H7 (cell line): ENCODE results near the gene WASF2. TPM values are rescaled to one million over a fixed set of nuclear protein-coding genes. Genes with fewer than 3 reads are reported as not detected.
A peak's percentile ranks its signal among the peaks of the same experiment; 100 is the strongest.
"Not testable (repeated sequence)": the region's sequence is repeated elsewhere in the genome, so short reads cannot be mapped to it uniquely, and the experiment has no call there.

Experiments used
- DNase-seq: peaks from one replicate; pipeline ENCODE4 v3.0.0; 2012
- H3K27me3 ChIP-seq: 2 replicates; pipeline ENCODE4 v1.6.0; 2011; ENCODE audit warnings: mild to moderate bottlenecking, low read length; ENCODE audit not compliant: control insufficient read depth, insufficient read depth
- H3K36me3 ChIP-seq: replicated peaks from 2 replicates; pipeline ENCODE4 v1.5.1; 2011; ENCODE audit warnings: low read length; ENCODE audit not compliant: control insufficient read depth, insufficient read depth
- H3K4me3 ChIP-seq: 2 replicates; pipeline ENCODE4 v1.5.1; 2011; ENCODE audit warnings: low read depth, mild to moderate bottlenecking, control low read depth, low read length, moderate library complexity; ENCODE audit not compliant: insufficient read depth
- total RNA-seq: library from RNA; depleted of rRNA; stranded (reverse); fragments of >200 nt; shearing (Covaris generic); gene quantifications from 2 replicates; pipeline ENCODE4 v1.2.3, GENCODE V29; 2014

WASF2 gene
- total RNA-seq, 1 experiment from 2014 or later: 34.3 TPM

DNA sequence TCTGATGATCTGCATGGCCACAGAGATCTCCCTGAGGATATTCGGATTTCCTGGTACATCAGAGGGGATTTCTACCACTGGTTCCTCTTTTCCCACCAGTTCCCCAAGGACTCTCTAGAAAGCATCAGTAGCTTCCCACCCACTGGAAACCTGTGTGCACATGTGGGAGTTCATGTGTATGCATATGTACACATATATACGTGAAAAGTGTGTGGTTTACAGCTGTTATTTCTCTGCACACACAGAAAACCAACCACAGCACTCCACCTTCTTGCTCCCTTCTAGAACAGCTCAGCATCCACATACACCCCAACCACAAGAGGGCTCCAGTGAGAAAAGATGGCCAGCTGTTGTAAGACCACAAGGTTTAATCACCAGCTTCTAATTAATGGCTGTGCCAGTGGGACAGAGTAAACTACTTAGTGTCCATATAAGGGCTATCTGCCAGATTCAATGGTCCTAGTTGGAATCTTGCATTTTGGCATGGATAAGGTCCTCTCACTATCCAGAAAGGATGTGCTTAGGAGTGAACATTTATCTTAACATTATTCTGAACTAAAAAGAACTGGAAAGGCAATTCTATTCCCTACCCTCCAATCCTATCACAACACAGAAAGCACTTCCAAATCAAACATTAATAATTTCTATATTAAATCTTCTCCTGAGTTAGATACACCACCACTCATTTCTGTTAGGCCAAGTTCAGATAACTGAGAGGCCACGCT, 73.4 kb downstream of the WASF2 start:
- H3K4me3 ChIP-seq: no peak overlapping the region
- peaks cover 43% of the 10 kb centered on the region for H3K36me3 ChIP-seq
- H3K27me3 ChIP-seq: no peaks in the 10 kb centered on the region
- DNase-seq: peak; percentile 71

DNA sequence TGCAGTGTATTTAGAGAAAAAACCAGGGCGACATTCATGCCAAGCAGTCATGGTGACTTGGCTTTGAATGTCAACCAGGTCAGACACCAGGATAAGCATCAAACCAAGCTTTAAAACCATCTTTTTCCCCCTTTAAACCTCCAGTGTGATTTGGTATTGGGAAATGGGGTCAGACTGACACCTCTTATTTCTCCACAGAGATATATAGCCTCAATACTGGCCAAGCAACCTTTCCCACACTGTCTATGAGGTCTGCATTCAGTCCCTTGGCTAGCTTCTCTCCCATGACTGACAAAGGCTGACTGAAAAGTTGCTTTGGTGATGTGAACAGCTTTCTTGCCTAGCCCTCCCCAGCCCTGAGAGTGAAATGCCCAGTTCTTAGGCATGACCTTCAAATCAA, 75.9 kb downstream of the WASF2 start:
- Histone ChIP-seq H3K4me3 (no peak overlapping the region), H3K27me3 (no peaks in the 10 kb centered on the region), H3K36me3 (peaks cover 51% of the 10 kb centered on the region)
- no peak for DNase-seq

DNA sequence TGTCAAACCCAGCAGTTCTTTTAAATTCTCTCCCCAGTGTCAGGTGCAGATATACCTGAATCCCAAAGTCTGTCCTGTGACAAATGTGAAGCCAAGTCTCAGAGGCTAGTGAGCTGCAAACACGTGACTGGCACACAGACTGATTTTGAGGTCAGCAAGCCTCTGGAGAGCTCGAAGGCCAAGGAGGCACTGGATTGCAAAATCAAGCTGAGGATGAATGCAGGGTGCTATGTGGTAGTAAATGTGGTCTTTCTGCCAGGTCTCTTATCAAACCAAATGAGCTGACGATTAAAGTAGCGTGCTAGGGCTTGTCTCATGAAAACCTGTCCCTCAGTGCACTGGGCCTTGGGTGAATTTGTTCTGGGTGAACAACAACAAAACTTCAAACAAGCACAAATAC, 77.0 kb downstream of the WASF2 start:
- H3K36me3 ChIP-seq: peaks cover 53% of the 10 kb centered on the region
- DNase-seq: no peak

DNA sequence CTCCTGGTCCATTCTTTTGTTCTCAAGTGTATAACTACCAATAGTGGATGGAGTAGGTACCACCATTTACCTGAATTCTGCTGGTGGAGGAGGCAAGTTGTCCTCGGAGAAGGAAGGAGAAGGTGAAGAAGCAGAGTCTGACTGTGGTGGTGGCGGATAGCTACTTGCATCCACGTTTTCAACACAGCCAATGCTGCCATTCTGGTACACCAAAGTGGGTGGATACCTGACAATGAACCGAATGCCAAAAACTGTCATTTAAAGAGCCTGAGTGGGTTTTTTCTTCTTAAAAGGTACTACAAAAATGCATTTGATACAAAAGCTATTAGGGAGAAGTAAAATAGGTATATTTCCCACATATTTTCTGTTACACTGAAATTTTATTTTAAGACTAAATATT, 77.5 kb downstream of the WASF2 start:
- DNase-seq: no peak
- H3K4me3 ChIP-seq: no peak overlapping the region
- peaks cover 53% of the 10 kb centered on the region for H3K36me3 ChIP-seq
- no peaks in the 10 kb centered on the region for H3K27me3 ChIP-seq

More for the DNA sequence above, 77.0 kb downstream of the WASF2 start:
- Histone ChIP-seq H3K27me3 (no peaks in the 10 kb centered on the region), H3K4me3 (no peak overlapping the region)

DNA sequence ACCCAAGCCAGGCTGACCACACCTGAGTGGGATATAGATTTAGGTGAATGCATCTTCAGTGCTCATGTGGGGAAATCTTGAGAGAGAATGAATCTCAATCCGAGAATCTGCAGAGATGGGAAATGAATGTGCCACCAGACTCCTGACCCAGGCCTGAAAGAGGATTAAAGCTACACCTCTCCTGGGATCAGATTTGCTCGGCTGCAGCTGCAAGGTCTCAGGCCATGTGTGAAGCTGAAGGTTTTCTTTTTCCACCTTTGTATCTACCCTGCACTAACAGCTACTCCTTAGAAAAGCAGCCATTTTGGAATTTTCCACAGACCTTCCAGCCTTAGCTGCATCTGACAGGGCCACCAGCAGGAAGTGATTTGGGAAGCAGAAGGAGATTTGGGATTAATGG, 79.3 kb downstream of the WASF2 start:
- Histone ChIP-seq H3K27me3 (no peaks in the 10 kb centered on the region), H3K4me3 (no peak overlapping the region), H3K36me3 (peaks cover 42% of the 10 kb centered on the region)
- DNase-seq: no peak

DNA sequence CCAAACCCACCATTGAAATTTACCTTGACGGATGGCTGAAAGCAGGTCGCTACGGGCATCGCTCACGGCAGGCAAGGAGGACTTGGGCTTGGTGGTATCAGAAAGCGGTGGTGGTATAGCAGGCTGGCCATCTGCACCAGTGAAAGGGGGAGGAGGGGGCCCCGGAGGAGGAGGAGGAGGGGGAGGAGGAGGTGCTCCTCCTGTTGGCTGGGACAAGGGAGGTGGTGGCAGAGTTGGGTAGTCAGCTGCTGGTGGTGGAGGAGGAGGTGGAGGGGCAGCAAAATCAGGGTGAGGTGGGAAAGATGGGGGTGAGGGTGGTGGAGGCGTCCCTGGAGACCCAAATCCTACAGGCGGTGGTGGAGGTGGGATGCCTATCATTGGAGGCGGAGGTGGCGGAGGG, 80.3 kb downstream of the WASF2 start:
- H3K36me3 ChIP-seq: peaks cover 36% of the 10 kb centered on the region
- H3K4me3 ChIP-seq: no peak overlapping the region
- no peak for DNase-seq
- no peaks in the 10 kb centered on the region for H3K27me3 ChIP-seq

DNA sequence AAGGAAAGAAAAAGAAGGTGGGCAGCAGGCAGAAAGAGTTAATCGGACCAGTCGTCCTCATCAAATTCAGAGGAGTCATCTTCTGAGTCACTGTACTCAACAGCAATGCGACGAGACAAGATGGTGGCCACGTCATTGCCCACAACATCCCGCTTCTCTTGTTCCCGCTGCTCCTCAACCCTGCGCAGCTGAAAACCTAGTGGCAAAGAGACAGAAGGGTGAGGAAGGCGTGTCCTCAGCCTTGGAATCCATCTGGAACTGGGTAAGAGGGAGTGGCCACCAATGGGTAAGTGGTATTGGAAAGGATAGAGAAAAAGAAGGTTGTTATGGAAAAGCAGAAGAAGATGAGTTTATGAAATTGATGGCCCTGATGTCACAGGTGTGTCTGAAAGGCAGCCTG, 81.8 kb downstream of the WASF2 start:
- Histone ChIP-seq H3K27me3 (no peaks in the 10 kb centered on the region), H3K4me3 (no peak overlapping the region), H3K36me3 (peaks cover 23% of the 10 kb centered on the region)
- DNase-seq: no peak

DNA sequence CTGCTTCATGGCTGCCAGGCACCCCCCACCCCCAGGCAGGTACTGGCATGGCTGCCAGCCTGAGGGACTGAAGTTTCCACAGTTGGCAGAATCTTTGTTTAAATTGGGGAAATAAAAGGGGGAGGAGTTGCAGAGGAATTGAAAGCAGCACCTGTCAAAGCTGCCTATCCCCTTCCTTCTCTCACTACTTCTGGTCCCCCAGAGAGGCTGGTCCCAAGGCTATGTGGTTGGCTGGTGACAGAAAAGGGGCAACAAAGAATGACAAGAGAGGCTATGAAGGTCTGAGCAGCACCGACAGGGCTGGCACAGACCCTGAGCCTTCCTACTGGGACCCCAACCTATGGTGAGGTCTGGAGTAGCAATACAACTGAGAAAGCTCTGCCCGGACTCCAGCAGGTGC, 83.2 kb downstream of the WASF2 start:
- H3K36me3 ChIP-seq: peaks cover 13% of the 10 kb centered on the region
- not testable (repeated sequence) for DNase-seq, H3K4me3 ChIP-seq, H3K27me3 ChIP-seq

DNA sequence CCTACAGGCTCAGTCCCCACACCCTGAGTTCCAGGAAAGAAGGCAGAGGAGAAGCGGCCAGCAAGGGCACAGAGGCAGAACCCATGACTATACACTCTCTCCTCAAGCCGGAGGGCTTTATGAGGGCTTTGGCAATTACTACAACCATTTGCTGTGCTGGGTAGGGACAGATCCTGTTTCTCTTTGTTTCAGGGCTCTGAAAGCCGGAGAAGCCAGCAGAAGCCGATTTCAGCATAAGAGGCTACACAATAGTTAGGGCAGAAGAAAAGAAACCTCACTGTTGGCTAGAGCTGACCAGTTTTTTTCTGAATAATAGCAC, 83.6 kb downstream of the WASF2 start:
- DNase-seq: no peak
- Histone ChIP-seq H3K36me3 (peaks cover 11% of the 10 kb centered on the region), H3K4me3 (no peak overlapping the region), H3K27me3 (no peaks in the 10 kb centered on the region)

DNA sequence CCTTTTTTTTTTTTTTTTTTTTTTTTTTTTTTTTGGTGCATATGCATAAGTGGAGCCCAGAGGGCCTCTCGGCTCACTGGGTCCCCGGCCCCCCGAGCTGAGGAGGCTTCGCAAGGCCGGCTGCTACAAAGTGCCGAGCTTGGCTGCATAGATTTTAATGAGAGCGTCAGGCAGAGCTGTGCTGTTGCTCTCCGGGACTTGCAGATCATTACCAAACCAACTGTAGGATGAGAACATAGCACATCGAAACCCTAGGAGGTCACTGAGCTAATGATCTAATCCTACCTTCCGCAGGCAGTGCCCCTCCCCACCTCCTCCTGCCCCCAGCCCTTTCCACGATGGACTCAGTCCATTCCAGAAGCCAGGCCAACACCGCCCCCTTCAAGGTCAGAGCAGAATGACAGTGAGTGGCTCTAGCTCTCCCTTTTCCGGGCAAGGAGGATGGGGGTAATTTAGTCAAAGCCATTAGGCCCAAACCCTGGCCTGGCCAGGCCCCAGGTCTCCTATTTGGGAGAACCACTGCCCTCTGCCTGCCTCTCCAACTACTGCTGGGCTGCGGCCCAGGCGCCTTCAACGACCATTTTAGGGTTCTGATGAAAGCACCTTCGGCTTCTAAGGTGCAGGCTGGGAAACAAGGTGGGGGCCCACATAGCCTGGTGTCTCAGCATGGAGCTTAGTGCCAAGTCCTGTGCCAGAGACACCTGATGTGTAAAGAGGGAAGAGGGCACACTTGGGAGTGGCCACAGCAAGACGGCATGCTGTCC, 84.2 kb downstream of the WASF2 start:
- not testable (repeated sequence) for H3K36me3 ChIP-seq, H3K4me3 ChIP-seq, H3K27me3 ChIP-seq
- peak; percentile 72 for DNase-seq

DNA sequence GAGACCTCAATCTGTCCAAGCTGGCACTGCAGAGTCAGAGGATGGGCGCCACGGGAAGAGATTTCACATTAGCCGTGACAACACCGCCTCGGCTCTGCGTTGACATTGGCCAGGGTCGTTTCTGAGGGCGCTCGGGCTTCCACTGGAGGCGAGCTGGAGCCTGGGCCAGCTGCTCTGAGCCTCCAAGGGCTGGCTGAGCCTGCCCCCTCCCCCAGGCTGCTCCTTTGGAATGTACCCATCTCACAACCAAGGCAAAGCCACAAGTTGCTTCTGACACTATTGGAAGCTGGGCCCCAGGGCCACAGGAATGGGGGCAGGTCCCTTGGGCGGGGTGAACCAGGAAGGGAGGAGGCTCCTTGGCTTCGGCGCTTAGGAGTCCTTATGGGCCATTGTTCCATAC, 84.9 kb downstream of the WASF2 start:
- H3K27me3 ChIP-seq: no peaks in the 10 kb centered on the region
- H3K4me3 ChIP-seq: no peak overlapping the region
- H3K36me3 ChIP-seq: peaks cover 5% of the 10 kb centered on the region
- DNase-seq: peak; percentile 87

DNA sequence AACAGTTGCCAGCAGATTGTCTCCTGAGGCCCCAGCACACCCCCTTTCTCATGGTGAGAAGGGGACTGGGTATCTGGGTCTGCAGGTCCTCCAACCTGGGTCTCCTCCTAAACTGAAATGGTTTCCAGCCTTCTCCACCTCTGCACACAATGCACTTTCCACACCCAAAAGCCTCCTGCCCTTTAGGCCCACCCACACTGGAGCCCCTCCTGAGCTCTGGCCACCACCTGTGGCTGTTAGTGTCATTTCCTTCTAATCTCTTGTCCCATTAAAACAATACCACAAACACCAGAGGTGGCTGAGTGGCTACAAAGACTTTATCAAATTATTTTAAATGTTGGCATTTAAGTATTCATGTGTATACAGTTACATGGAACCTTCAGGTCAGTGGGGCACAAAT, 86.0 kb downstream of the WASF2 start:
- peaks cover 5% of the 10 kb centered on the region for H3K36me3 ChIP-seq
- DNase-seq: no peak
- H3K4me3 ChIP-seq: no peak overlapping the region
- no peaks in the 10 kb centered on the region for H3K27me3 ChIP-seq

DNA sequence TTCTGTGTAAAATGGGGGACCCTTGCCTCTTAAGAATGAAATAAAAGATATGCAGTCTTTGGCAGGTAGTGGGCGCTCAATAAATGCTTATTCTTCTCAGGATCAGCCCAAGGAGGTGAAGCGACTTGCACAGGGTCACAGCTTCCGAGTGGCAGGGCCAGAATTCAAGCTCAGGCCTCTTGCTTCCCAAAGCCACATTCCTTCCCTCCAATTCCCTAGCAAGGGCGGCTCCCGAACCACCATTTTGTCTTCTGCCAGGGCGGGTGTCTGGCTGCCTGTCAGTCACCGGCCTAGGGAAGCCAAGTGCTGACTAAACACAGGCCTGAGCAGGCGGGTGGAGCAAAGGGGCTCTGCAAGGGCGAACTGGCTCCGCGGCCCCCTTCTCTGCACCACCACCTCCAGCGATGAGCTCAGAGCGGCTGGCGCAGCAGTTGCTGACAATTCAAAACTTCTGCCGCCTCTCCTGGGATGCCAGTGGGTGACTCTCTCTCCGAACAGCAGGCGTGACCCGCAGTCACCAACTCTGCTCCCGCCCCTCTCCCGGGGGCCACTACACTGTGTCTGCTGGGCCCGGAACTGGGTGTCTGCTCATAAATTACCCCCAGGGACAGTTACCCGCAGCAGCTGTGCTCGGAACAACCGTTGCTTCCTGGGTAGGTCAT, 86.8 kb downstream of the WASF2 start:
- H3K27me3 ChIP-seq: no peaks in the 10 kb centered on the region
- H3K4me3 ChIP-seq: no peak overlapping the region
- peaks cover 3% of the 10 kb centered on the region for H3K36me3 ChIP-seq
- peak; percentile 75 for DNase-seq

DNA sequence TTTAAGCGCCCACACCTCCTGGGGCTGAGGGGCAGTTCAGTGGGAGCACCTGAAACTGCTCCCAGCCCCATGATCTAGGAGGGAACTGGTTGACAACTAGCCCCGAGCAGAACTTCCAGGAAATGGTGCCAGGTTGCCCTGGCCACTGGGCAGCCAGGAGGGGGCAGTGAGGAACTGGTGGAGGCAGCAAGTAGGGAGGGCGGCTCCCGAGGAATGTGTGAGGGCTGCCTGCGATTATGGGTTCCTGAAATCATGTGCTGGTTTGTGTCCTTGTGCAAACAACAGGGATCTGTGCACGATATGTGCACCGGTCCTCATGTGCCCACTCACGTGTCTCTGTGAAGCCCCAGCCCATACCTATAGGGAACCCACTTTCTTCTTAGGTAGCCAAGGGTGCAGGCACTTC, 87.6 kb downstream of the WASF2 start:
- DNase-seq: peak; percentile 85
- H3K27me3 ChIP-seq: no peaks in the 10 kb centered on the region
- H3K36me3 ChIP-seq: no peaks in the 10 kb centered on the region
- no peak overlapping the region for H3K4me3 ChIP-seq

DNA sequence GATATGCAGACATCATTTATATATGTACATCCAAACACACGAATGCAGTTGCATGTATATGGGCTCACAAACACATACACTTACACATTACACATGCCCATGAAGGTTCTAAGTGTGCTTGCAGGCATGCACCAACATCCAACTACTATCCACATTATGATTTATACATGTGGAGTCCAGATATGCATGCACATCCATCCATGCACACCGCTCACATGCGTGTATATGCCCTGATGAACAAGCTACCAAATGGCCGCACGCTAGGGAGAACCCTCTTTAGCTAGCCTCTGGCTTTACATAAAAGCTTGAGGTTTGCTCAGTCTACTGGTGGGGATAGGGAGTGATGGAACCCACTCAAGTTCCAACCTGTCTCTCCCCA, 89.0 kb downstream of the WASF2 start:
- no peaks in the 10 kb centered on the region for H3K27me3 ChIP-seq
- no peaks in the 10 kb centered on the region for H3K36me3 ChIP-seq
- H3K4me3 ChIP-seq: no peak overlapping the region
- no peak for DNase-seq
